Caco-2 (cell line): Measurements from ENCODE around the gene PCGF6. TPM values are rescaled to one million over a fixed set of nuclear protein-coding genes. Genes with fewer than 3 reads are reported as not detected.
A peak's percentile ranks its signal among the peaks of the same experiment; 100 is the strongest.

Experiments used
- BruUV-seq: library from RNA; stranded (reverse); fragments of 400-500 nt; replicated peaks from 2 replicates; lab custom pipeline; 2021; lab: Mats Ljungman, UMichigan
- CTCF ChIA-PET: fragments of 300-600 bp; sonication (Branson Sonifier 250); formaldehyde crosslinking; loops from one replicate; lab custom pipeline; 2022; ENCODE audit warnings: antibody characterized with exemption; lab: Charles Lee
- POLR2A ChIA-PET: fragments of 300-600 bp; sonication (Branson Sonifier 250); formaldehyde crosslinking; loops from one replicate; lab custom pipeline; 2022; ENCODE audit warnings: antibody characterized with exemption; lab: Charles Lee
- DNase-seq, 2 experiments: peaks; one replicate each; pipeline versions ENCODE4 v3.0.0 to v3.0.0-alpha.2; 2020 to 2022
- H3K27me3 ChIP-seq: replicated peaks from 2 replicates; pipeline ENCODE4 v1.6.0; 2011; ENCODE audit warnings: low read length; ENCODE audit not compliant: control insufficient read depth, insufficient read depth
- H3K36me3 ChIP-seq: 2 replicates; pipeline ENCODE4 v1.5.1; 2011; ENCODE audit warnings: low read length; ENCODE audit not compliant: control insufficient read depth, insufficient read depth
- H3K4me1 ChIP-seq: fragments of 250-450 bp; sonication (Bioruptor Pico); 2 replicates; pipeline ENCODE4 v1.5.1; 2020; ENCODE audit warnings: mild to moderate bottlenecking
- H3K4me3 ChIP-seq: 2 replicates; pipeline ENCODE4 v1.5.1; 2011; ENCODE audit warnings: low read depth, mild to moderate bottlenecking, control low read depth, low read length
- H3K9me3 ChIP-seq: fragments of 250-450 bp; sonication (Bioruptor Pico); 2 replicates; pipeline ENCODE4 v1.5.1; 2020; ENCODE audit warnings: mild to moderate bottlenecking, moderate library complexity
- H3K27ac Mint-ChIP-seq: one replicate; pipeline ENCODE4 v1.8.0; 2022; ENCODE audit warnings: mixed read lengths; ENCODE audit not compliant: unreplicated experiment
- H3K27me3 Mint-ChIP-seq: one replicate; pipeline ENCODE4 v1.8.0; 2022; ENCODE audit warnings: mixed read lengths; ENCODE audit not compliant: insufficient read depth, unreplicated experiment
- H3K36me3 Mint-ChIP-seq: one replicate; pipeline ENCODE4 v1.8.0; 2022; ENCODE audit warnings: mild to moderate bottlenecking, mixed read lengths; ENCODE audit not compliant: insufficient read depth, unreplicated experiment
- H3K4me1 Mint-ChIP-seq: one replicate; pipeline ENCODE4 v1.8.0; 2022; ENCODE audit warnings: low read depth, mixed read lengths; ENCODE audit not compliant: unreplicated experiment
- H3K4me3 Mint-ChIP-seq: one replicate; pipeline ENCODE4 v1.8.0; 2022; ENCODE audit warnings: mild to moderate bottlenecking, moderate library complexity, mixed read lengths; ENCODE audit not compliant: unreplicated experiment
- H3K9me3 Mint-ChIP-seq: one replicate; pipeline ENCODE4 v1.8.0; 2022; ENCODE audit warnings: mixed read lengths; ENCODE audit not compliant: unreplicated experiment
- intact Hi-C: fragments of 100-400 bp; cut with micrococcal nuclease; formaldehyde crosslinking; loops from one replicate; pipeline ENCODE4 v1.10.0; 2022; ENCODE audit not compliant: unreplicated experiment
- total RNA-seq: library from RNA; stranded (reverse); gene quantifications from 2 replicates; pipeline ENCODE4 v1.2.3, GENCODE V29; 2022
- TF ChIP-seq, protein P1 (sequence below), 2 experiments: fragments of 200-600 bp in 1 of 2; IDR thresholded peaks; 1 replicate in 1 of 2; 2 replicates in 1 of 2; pipeline versions ENCODE4 v1.5.1 to v1.8.0; 2011 to 2022; ENCODE audit warnings: antibody characterized with exemption in 1 of 2, control low read depth in 1 of 2, inconsistent platforms in 1 of 2, low read depth in 1 of 2, low read length in 1 of 2, mild to moderate bottlenecking in 1 of 2, moderate library complexity in 1 of 2; ENCODE audit not compliant: insufficient read depth in 1 of 2, severe bottlenecking in 1 of 2, unreplicated experiment in 1 of 2

Gene PCGF6
- total RNA-seq, 1 experiment from 2014 or later = 21.6 TPM

DNA sequence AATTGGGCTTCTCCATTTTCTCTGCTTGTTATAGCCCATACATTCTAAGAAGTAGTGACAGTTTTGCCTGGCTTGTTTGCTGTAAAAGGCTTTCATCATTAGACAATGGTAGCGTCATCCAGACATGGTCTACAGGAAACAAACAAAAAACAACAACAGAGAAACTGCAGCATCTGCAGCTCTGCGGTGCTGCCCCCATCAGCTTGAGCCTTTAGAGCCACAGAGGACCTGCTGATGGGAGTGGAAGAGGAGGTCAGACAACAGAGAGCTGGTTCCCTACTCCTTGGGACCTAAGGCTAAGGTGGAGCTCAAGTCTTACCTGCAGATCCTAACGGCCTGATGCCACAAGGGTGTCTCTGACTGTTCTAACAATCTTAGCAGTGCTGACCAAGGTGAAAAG lies 70.9 kb downstream of the PCGF6 start:
- no peaks in the 10 kb centered on the region for H3K36me3 ChIP-seq
- TF ChIP-seq, protein P1, sequence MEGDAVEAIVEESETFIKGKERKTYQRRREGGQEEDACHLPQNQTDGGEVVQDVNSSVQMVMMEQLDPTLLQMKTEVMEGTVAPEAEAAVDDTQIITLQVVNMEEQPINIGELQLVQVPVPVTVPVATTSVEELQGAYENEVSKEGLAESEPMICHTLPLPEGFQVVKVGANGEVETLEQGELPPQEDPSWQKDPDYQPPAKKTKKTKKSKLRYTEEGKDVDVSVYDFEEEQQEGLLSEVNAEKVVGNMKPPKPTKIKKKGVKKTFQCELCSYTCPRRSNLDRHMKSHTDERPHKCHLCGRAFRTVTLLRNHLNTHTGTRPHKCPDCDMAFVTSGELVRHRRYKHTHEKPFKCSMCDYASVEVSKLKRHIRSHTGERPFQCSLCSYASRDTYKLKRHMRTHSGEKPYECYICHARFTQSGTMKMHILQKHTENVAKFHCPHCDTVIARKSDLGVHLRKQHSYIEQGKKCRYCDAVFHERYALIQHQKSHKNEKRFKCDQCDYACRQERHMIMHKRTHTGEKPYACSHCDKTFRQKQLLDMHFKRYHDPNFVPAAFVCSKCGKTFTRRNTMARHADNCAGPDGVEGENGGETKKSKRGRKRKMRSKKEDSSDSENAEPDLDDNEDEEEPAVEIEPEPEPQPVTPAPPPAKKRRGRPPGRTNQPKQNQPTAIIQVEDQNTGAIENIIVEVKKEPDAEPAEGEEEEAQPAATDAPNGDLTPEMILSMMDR (IDR thresholded peaks at IDR 0.05; ENCODE audit: insufficient read depth in 1 of 2, low read depth in 1 of 2, low read length in 1 of 2, severe bottlenecking in 1 of 2, unreplicated experiment in 1 of 2) = no peak
- POLR2A ChIA-PET = no interaction called here
- intact Hi-C loops = no loop called here
- peaks cover 15% of the 10 kb centered on the region for H3K27me3 Mint-ChIP-seq
- BruUV-seq = no TSS peak
- DNase-seq = no peak
- no peak overlapping the region for H3K4me3 Mint-ChIP-seq
- H3K27ac Mint-ChIP-seq = no peak overlapping the region
- no peaks in the 10 kb centered on the region for H3K27me3 ChIP-seq
- no peaks in the 10 kb centered on the region for H3K36me3 Mint-ChIP-seq
- peaks cover 10% of the 10 kb centered on the region for H3K9me3 Mint-ChIP-seq
- no peak overlapping the region for H3K4me3 ChIP-seq
- H3K4me1 ChIP-seq = 0 out of 2 replicates have a peak, but pooled peaks cover 4% of the 10 kb centered on the region
- H3K9me3 ChIP-seq = no peaks in the 10 kb centered on the region
- CTCF ChIA-PET = no interaction called here
- H3K4me1 Mint-ChIP-seq = peaks cover 8% of the 10 kb centered on the region

DNA sequence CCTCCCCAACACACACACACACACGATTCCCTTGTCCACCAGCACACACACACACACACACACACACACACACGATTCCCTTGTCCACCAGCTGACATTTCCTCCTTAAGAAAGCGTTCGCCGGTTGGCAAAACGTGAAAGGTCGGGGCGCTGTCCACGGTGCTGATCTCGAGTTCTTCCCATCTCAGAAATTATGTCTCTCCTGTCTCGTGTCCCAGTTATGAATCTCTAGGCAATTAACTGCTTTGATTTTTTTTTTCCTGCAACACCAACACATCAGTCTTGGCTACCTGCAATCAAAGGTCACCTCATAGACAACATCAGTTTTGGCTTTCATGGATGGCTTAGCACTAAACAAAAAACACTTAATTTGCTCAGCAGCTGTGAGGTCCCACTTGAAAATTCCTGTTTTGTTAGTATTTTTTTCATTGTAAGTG lies 72.1 kb downstream of the PCGF6 start:
- no peaks in the 10 kb centered on the region for H3K36me3 ChIP-seq
- H3K4me1 Mint-ChIP-seq = peaks cover 8% of the 10 kb centered on the region
- H3K4me1 ChIP-seq = 0 out of 2 replicates have a peak, but pooled peaks cover 4% of the 10 kb centered on the region
- peaks cover 10% of the 10 kb centered on the region for H3K9me3 Mint-ChIP-seq
- DNase-seq = peak in 1 of 2 experiments; percentile 66
- TF ChIP-seq, protein P1 (IDR thresholded peaks at IDR 0.05; ENCODE audit: insufficient read depth in 1 of 2, low read depth in 1 of 2, low read length in 1 of 2, severe bottlenecking in 1 of 2, unreplicated experiment in 1 of 2) = no peak
- BruUV-seq = no TSS peak
- H3K27me3 Mint-ChIP-seq = peaks cover 15% of the 10 kb centered on the region
- no peaks in the 10 kb centered on the region for H3K27me3 ChIP-seq
- intact Hi-C loops = loop anchor here (1.0 kb wide), 1 partner anchor 14 kb away; no protein-coding TSS in a partner anchor
- POLR2A ChIA-PET = no interaction called here
- H3K4me3 Mint-ChIP-seq = peak overlapping the region; percentile 49
- CTCF ChIA-PET = no interaction called here
- no peak overlapping the region for H3K27ac Mint-ChIP-seq
- no peak overlapping the region for H3K4me3 ChIP-seq
- no peaks in the 10 kb centered on the region for H3K9me3 ChIP-seq
- no peaks in the 10 kb centered on the region for H3K36me3 Mint-ChIP-seq

DNA sequence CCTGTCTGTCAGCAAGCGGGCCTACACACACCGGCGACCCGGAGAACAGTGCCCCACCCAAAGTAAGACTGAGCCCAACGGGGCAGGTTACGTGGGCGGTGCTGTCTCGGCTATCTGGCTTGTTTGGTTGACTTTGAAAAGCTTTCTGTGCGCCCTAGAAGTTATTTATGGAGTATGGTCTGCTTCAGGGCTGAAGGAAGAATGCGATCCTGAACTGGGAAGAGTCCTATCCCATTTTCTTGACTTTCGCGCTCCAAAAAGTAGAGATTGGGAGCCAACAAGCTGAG lies 72.5 kb downstream of the PCGF6 start:
- Histone ChIP-seq H3K4me1 (0 out of 2 replicates have a peak, but pooled peaks cover 4% of the 10 kb centered on the region), H3K27me3 (no peaks in the 10 kb centered on the region), H3K9me3 (no peaks in the 10 kb centered on the region), H3K36me3 (no peaks in the 10 kb centered on the region), H3K4me3 (no peak overlapping the region)
- intact Hi-C loops = no loop called here
- Mint-ChIP-seq H3K27ac (no peak overlapping the region), H3K4me1 (peaks cover 8% of the 10 kb centered on the region), H3K4me3 (peak overlapping the region; percentile 49), H3K36me3 (no peaks in the 10 kb centered on the region), H3K27me3 (peaks cover 15% of the 10 kb centered on the region), H3K9me3 (peaks cover 10% of the 10 kb centered on the region)
- POLR2A ChIA-PET = no interaction called here
- CTCF ChIA-PET = no interaction called here
- TF ChIP-seq, protein P1 (IDR thresholded peaks at IDR 0.05; ENCODE audit: insufficient read depth in 1 of 2, low read depth in 1 of 2, low read length in 1 of 2, severe bottlenecking in 1 of 2, unreplicated experiment in 1 of 2) = no peak
- DNase-seq = no peak
- BruUV-seq = no TSS peak
